ENCODE results near the gene ST6GAL2. TPM values are rescaled to one million over a fixed set of nuclear protein-coding genes. Genes with fewer than 3 reads are reported as not detected.

The ST6GAL2 gene
- total and polyA plus RNA-seq, 7 experiments from 2014 or later, result not detected

- H3K27ac Mint-ChIP-seq, result no peak overlapping the region
- ATAC-seq (no peak), DNase-seq (no peak)
- Histone ChIP-seq H3K27ac (ENCODE audit: low read depth, low read length) (no peak overlapping the region), H3K4me1 (ENCODE audit: control insufficient read depth in 2 of 2, insufficient read depth in 2 of 2, low read length in 2 of 2) (no peaks in the 10 kb centered on the region), H3K36me3 (ENCODE audit: control insufficient read depth in 2 of 3, insufficient read depth in 3 of 3, low read length in 3 of 3) (no peaks in the 10 kb centered on the region), H3K27me3 (ENCODE audit: control insufficient read depth in 2 of 2, insufficient read depth in 2 of 2, low read length in 2 of 2) (no peaks in the 10 kb centered on the region), H3K4me3 (ENCODE audit: low read length) (no peak overlapping the region), H3K9me3 (ENCODE audit: control insufficient read depth in 2 of 3, low read length in 3 of 3) (no peaks in the 10 kb centered on the region)
- CTCF ChIA-PET, result no interaction called here
- peaks cover 0 to 1% (median 0%) of the 10 kb centered on the region in 11 donors for H3K9me3 Mint-ChIP-seq
- POLR2A ChIA-PET, result no interaction called here
- no peak overlapping the region for H3K4me3 Mint-ChIP-seq
- intact Hi-C loops (cut with micrococcal nuclease), result no loop called here
- H3K27me3 Mint-ChIP-seq, result peaks cover 0 to 13% (median 5%) of the 10 kb centered on the region in 5 donors
- H3K36me3 Mint-ChIP-seq, result no peaks in the 10 kb centered on the region
- no peaks in the 10 kb centered on the region for H3K4me1 Mint-ChIP-seq
Measured at GRCh38 chr2:106759966-106760365, 126.0 kb downstream of the ST6GAL2 start.

- peaks cover 0 to 1% (median 0%) of the 10 kb centered on the region in 11 donors for H3K9me3 Mint-ChIP-seq
- peaks cover 0 to 13% (median 5%) of the 10 kb centered on the region in 5 donors for H3K27me3 Mint-ChIP-seq
- H3K27ac Mint-ChIP-seq, result no peak overlapping the region
- H3K36me3 ChIP-seq (ENCODE audit: control insufficient read depth in 2 of 3, insufficient read depth in 3 of 3, low read length in 3 of 3), result no peaks in the 10 kb centered on the region
- no peaks in the 10 kb centered on the region for H3K9me3 ChIP-seq (ENCODE audit: control insufficient read depth in 2 of 3, low read length in 3 of 3)
- no peaks in the 10 kb centered on the region for H3K4me1 Mint-ChIP-seq
- H3K4me1 ChIP-seq (ENCODE audit: control insufficient read depth in 2 of 2, insufficient read depth in 2 of 2, low read length in 2 of 2), result no peaks in the 10 kb centered on the region
- no peak overlapping the region for H3K4me3 ChIP-seq (ENCODE audit: low read length)
- ChIA-PET POLR2A (no interaction called here), CTCF (no interaction called here)
- no peaks in the 10 kb centered on the region for H3K27me3 ChIP-seq (ENCODE audit: control insufficient read depth in 2 of 2, insufficient read depth in 2 of 2, low read length in 2 of 2)
- ATAC-seq (no peak), DNase-seq (no peak)
- no peak overlapping the region for H3K27ac ChIP-seq (ENCODE audit: low read depth, low read length)
- no peaks in the 10 kb centered on the region for H3K36me3 Mint-ChIP-seq
- intact Hi-C loops (cut with micrococcal nuclease), result no loop called here
- H3K4me3 Mint-ChIP-seq, result no peak overlapping the region
Measured at GRCh38 chr2:106758901-106759497, 127.0 kb downstream of the ST6GAL2 start.
